HG02798 (cell line): ENCODE measurements around the gene LNX1.
A peak's percentile ranks its signal among the peaks of the same experiment; 100 is the strongest.

Source experiments
- ATAC-seq: cut with Tn5 transposase; IDR thresholded peaks from one replicate; pipeline ENCODE4 v1.9.1; 2021; ENCODE audit warnings: mild to moderate bottlenecking; ENCODE audit not compliant: unreplicated experiment, poor library complexity

Gene LNX1

DNA sequence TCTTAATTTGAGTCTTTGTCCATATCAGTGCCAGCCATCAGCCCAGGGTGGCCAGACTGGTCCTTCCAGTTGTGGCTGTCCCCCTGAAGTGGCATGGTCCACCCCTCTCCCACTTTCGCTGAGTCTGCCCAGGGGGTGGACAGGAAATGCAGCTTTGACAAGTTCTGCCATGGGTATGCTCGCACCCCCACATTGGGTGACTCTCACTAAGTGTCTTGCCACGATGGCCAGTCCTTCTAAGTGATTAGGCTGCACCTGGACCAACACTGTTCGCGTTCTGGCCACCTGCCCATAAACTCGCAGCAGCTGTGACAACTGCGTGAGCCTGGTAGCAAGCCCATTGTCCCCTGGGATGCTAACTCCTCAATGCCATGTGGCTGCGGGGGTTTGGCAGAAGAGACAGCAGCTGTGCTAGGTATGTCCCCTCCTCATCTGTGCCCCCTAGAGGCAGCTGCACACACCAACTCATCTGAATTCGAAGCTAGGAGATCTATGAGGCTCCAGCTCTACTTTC is 10.0 kb upstream of the LNX1 start:
- peak; percentile 81 for ATAC-seq

DNA sequence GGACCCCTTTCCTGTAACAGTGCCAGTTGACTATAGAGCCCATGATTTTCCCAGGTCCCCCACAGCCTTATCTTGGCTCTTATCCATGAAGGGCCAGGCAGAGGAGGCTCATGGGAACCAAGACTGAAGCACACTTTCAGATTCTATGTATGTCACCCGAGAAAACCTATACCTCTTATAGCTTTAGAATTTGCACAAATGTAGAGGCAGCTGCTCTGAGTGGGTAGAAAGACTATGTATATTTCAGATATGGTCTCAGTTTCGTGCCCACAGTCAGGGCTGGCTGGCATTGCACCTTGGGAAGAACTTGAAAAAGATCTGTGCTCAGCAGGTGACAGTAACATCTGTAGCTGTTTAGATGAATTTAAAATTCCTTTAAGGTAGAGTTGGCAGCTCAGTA is 8.3 kb upstream of the LNX1 start:
- ATAC-seq = peak; percentile 63

DNA sequence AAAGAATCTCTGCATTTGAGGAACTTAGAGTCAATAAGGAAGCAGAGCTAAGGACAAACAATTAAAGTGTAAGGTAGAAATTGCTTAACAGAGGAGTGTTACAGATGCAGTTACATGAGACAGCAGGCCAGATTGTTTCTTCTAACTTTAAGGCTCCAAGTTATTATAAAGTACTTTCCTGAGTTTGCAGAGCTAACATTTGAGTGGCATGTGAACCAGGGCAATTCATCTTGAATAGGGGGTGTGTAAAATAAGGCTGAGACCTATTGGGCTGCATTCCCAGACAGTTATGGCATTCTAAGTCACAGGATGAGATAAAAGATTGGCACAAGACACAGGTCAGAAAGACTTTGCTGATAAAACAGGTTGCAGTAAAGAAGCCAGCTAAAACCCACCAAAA is 7.6 kb upstream of the LNX1 start:
- ATAC-seq = no peak

DNA sequence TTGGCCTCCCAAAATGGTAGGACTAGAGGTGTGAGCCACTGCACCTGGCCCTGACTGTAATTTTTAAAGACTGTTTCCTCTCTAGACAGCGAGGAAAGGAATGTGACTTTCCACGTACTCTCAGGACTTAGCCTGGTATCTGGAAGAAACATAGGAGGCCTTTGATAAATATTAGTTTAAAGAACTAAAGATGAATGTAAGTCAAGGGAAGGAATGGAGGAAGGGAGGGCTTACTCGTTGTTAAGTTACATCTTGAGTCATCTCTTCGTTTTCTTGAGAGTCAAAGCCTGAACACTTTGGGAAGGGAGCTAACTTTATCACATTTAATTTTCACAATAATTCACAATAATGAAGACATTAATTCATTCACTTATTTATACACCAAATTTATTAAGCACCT is 7.2 kb upstream of the LNX1 start:
- ATAC-seq = no peak

DNA sequence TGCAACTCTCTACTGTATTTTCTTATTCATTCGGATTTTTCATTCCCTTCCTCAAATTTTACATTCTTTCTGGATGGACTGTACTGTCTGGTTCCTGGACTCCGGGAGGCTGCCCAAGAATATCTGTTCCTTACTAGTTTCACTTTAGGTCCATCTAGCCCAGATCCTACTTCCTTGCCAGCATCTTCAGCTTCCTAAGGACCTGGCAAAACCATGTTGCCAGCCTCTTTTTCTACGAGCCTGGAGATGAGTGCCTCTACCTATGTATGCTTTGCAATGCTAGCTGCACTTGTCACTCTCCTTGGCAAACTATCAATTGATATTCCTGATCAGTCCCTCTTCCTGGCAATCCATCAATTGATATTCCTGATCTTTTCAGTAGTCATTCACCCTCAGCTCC is 5.6 kb upstream of the LNX1 start:
- no peak for ATAC-seq

DNA sequence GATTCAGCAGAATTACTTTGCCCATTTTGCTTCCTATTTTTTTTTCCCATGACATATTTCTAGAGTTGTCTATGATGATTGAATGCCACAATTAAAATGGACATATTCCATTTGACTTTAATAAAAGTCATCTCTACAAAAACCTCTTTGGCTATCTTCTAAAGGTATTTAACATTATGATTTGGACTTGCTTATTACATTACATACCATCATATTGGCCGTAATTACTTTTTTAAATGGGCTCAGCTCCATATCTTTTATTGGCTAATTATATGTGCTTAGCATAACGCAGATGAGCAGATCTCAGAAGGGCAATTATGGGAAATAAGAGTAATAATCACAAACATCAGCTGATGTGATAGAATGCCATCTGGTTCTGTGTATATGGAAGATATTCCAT is 4.5 kb upstream of the LNX1 start:
- ATAC-seq = no peak

DNA sequence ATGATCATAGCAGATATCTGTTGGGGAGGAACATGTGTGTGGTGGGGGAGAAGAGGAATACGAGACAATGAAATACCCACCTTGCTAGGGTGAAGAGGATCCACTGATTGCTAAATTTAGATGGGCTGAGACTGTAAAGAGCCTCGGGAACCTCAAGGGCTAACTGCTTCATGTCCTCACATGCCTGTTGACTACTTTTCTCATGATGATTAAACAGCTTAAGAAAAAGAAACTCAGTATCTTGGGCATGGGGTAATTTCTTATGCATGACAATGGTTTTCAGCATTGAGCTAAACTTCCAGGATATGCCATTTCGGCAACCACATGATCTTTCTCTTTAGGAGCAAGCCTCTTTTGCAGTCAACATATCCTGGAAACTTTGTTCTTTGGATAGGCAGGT is 3.9 kb upstream of the LNX1 start:
- ATAC-seq = no peak

DNA sequence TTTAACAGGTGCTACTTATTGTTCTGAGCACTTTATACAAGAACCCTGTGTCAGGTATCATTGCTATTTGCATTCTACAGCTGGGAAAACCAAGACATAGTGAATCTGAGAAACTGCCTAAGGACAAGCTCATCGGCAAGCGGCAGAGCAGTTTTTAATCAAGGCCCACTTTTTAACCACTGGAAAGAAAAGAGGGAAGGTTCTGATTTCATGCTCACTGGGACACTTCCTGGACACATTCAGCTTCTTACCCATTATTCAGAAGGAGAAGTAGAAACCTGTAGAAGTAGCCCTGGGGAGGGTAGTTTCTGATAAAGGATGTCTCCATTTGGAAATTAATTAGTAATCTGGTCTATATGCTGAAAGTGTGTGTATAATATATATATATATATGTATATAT is 2.5 kb upstream of the LNX1 start:
- ATAC-seq = no peak

DNA sequence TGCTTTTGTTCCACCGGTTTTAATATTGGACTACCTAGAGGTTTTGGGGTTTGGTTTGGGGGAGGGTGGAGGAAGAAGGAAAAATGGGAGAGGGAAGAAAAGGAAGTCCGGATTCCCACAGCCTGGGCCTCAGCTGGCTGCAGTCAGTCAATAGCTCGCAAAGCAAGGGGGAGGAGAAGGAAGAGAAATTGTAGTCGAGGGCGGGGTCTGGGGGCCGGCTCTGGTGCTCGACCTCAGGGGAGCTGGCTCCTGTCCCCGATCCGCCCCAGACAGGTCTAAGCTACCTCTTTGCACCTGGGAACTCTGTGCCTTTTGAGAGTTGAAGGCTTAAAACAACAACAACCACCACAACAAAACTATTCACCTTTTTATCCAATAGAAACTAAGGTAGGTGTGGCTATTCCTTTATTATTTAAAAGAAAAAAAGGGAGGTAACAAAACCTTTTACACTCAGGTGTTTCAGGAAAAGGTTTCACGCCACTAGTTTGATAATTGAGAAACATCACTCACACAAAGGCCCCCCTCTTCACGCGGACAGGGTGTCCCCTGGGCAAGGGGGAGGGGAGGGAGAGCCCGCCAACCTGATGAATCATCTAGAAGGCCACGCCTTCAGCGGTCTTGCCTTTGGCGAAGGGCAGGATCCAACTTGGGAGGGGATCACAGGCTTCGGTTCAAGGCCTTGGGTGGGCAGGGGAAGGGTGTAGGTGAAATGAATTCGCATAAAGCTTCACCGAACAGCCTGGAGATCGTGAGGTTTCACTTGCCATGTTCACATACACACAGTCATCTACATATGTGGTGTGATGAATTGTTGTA is 1.6 kb upstream of the LNX1 start:
- peak; percentile 30 for ATAC-seq

DNA sequence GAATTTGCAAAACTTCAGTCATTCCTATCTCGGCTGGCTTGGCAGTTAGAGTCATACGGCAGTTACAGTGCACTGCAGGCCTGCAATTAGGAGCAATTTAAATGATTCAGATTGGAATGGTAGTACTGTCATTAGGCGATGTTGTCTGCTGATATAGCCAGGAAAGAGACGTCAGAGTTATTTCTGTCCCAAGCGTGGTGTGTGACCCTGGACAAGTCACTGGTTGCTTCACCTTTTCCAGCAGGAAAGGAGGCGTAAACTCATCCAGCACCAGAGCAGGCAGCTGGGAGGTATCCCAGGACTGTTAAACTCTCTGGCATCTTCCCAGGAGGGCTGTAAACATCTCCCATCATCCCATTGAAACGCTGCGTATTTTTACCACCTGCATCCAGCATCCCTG is 836 bp upstream of the LNX1 start:
- ATAC-seq = no peak

DNA sequence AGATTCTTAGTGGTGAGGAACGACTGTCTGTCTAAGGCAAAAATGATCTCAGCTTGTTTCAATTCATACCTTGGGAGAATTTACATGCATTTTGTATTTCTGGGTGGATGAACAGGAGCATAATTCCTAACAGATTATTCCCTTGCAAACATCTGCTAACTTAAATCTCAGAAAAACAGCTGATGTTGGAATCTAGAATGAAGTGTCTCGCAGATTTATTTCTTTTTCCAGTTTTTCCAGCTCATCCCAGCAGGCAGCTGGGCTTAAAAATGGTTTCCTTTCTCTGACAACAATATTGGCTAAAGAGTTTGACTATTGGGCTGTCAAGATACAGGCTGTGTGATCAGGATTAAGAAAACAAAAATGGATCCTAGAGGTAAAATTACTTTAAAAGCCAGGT is 1.1 kb downstream of the LNX1 start:
- no peak for ATAC-seq

DNA sequence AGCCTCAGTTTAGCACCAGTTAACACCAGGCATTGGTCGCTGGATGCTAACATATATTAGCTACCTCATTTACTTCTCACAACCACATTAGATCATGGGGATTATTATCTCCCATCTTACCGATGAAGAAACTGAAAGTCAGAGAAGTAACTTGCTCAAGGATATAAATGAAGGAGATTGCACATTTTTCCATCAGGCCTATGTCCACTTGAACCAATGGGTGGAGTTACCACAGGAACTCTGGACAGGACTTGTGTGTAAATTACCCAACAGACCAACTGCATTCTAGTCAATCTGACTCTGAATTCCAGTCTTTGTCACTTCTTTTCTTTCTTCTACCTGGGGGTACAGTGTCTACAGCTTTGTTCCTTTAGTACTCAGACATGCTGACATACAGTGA is 1.8 kb downstream of the LNX1 start:
- ATAC-seq = no peak

DNA sequence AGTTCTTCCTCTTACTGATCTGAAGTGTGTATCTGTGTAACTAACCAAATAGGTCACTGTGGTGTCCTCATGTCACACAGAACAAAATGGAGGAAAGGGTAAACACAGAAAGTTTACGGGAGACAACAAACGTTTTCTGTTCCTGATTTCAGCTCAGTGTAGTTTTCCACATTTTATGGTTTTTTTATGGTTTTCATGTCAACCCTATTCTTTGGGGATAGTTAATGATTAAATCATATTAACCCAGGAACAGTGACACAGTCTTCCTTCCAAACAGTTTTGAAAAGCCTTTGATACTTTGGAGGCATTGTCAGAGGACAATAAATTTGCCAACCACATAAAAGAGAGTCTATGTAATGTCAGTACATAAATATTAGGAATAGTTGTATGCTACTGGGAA is 4.2 kb downstream of the LNX1 start:
- no peak for ATAC-seq

DNA sequence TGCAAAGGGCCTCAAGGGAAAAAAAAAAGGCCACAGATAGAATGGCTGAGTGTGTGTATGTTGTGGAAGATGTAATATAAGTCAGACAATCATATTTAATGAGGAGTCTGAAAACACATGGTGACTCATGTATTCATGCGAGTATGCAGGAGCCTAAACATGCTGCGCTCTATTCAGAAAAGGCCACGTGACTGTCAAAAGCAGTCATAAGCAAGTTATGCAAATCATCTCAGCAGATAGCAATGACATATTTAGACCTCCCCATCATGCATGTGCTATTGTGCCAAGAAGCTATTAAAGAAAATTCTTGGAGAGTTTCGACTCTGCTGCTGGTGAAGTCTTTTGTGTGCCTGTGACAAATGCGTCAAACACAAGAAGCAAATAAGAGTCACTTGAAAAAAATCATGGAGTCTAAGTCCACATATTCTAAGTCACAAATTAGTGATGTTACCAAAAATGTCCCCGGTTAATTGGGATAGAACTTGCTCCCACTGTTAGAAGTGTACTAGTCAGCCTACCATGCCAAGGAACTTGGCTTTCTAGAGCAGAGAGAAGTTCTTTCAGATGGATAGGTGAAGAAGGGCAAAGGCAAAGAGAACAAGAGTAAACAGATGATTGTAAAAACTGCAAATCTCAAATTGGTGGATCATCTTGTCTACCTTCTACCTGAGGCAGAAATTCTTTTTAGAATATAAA is 5.0 kb downstream of the LNX1 start:
- no peak for ATAC-seq

DNA sequence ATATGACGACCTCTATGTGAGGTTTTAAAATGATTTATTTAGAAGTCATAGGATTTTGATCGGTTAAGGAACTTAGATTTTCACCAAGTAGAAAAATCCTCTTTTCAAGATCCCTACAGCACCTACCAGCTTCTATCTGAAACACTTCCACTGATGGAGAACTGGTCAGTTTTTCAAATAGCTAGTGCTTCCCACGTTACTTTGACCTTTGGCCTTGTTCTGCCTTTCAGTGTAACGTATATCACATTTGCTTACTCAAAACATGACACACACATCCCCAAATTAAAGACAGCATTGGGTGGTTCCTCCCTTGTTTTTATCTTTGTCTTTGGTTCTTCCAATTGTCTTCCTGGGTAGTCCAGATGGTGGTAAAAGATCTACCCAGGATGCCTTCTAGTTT is 6.6 kb downstream of the LNX1 start:
- ATAC-seq = no peak

DNA sequence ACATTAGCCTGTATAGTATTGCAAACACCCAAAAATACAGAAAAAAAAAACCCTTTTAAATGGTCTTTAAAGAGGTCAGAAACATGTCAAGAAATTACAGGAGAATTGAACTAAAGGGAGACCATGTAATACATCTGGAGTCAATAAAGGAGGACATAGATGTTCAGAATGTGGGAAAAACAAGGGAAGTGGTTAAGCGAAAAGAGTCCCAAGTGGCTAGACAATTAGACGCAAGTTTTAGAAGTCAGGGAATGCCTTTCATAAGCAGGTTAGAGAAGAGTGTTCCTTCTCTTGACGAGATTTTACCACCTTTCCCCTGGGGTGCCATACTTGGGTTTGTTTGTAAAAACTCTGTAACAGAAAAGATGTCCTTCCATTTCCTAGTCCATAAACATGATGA is 7.8 kb downstream of the LNX1 start:
- no peak for ATAC-seq

DNA sequence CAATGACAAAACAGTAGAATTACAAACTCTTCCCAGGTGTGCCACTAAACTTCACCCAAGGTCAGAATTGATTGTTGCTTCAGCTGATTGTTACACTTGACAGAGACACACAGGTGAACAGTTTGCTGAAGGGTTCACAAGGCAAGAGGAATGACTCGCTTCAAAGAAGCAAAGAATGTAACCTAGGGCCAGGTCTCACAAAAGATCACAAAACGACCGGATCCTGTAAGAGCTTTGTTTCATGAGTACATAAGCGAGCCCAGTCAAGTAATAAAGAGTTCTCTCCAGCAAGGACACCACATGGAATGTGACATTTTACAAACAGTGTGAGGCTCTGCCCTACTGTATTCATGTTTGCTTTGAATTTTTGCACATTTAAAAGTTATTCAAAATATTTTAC is 9.1 kb downstream of the LNX1 start:
- no peak for ATAC-seq

DNA sequence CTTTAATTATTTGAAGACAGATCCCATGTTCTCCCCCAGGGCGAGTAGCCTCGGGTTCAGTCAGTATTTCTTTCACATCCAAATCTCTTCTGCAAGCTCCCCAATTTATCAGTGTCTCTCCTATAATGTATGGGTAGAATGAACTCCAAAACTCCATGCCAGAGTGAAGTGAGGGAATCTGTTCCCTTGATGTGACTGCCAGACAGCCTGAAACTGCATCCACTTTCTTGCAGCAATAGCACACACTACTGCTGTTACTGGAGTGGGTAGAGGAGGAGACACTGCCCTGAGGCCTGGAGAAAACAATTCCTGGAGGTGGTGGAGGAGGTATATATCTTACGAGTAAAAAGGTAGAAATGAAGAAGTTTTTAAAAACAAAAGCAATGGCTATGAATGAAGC is 11.0 kb downstream of the LNX1 start:
- ATAC-seq = no peak

DNA sequence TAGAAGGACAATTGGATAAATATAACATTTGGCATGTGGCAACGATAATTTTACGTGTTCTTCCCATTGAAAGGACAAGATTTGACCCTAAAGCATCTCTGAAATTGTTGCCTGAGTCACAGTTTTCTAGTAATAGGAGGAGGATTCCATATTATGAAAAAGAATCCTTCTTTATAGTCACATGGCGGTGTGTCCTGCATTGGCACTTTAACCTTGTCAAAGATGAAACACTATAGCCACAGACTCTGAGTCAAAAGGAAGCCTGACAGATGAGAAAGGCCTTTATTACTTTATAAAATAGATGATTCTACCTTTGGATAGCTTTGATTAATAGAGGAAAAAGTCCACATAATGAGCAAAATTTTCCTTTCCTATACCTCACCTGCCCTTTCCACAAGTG is 11.5 kb downstream of the LNX1 start:
- ATAC-seq = no peak

DNA sequence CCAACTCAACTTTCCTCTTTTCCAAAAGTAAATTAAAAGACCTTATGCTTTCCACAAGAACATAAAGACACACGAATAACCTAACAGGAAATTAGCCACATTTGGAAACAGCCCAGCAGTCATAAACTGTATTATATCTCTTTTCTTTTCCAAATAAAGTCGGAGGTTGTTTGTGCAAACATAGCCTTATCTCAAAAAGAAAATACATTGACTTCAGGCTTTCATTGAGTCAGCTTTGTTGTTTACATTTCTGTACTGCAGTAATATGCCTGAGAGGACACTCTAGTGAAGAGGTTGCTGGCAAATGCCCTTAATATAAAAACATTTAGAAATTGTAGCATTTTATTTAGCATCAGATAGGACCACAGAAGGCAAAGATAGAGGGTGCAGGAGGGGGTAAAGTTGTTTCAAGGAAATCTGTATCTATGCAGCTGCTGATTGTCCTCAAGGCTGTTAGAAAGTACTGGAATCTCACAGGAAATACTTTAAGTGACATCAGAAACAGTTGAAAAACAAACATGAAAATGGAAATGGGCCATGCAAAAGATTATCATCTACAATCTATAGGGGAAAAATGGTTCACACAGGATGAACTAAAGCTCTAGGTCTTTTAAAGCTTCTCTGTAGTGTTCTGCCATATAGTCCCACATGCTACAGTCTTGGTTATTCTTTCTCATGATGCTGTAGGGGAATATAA is 14.5 kb downstream of the LNX1 start:
- ATAC-seq = no peak

DNA sequence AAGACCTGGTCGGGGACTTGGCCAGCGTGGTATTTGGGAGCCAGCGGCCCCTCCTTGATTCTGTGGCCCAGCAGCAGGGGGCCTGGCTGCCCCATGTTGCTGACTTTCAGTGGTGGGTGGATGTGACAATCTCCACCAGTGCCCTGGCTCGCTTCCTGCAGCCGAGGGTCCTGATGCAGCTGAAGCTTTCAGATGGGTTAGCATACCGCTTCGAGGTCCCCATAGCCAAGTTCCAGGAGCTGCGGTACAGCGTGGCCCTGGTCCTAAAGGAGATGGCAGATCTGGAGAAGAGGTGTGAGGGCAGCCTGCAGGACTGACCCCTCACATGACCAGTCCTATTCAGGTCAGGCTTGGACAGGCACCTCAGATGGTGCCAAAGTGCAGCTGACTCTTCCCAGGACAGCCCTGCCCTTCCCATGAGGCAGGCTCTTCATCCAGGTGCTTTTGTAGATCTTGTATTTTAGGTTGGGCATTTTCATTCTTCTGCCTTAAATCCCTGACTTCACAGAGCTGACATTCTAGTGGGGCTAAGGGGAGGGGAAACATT is 15.1 kb downstream of the LNX1 start:
- ATAC-seq = no peak
